Cerebellar cortex (tissue), 1 donor: ENCODE data around the gene BCAS1.

Source experiments
- DNase-seq: peaks from one replicate; pipeline ENCODE4 v3.0.0-alpha.2; 2015; ENCODE audit warnings: low spot score

The BCAS1 gene

GRCh38 chr20:53961527-53961926, 108.9 kb downstream of the BCAS1 start:
- no peak for DNase-seq

- no peak for DNase-seq
Measured at GRCh38 chr20:53960579-53961272, 109.7 kb downstream of the BCAS1 start.

- DNase-seq: no peak
Measured at GRCh38 chr20:53959911-53960578, 110.3 kb downstream of the BCAS1 start.

- DNase-seq: no peak
Measured at GRCh38 chr20:53958260-53958659, 112.1 kb downstream of the BCAS1 start.

- no peak for DNase-seq
Measured at GRCh38 chr20:53957451-53958172, 112.8 kb downstream of the BCAS1 start.

GRCh38 chr20:53956013-53956715, 114.2 kb downstream of the BCAS1 start:
- DNase-seq: no peak

- no peak for DNase-seq
Measured at GRCh38 chr20:53954723-53955658, 115.4 kb downstream of the BCAS1 start.

- no peak for DNase-seq
Measured at GRCh38 chr20:53952528-53953096, 117.8 kb downstream of the BCAS1 start.

GRCh38 chr20:53950578-53950977, 119.8 kb downstream of the BCAS1 start:
- no peak for DNase-seq

- DNase-seq: no peak
Measured at GRCh38 chr20:53950031-53950430, 120.4 kb downstream of the BCAS1 start.

GRCh38 chr20:53949319-53949839, 121.0 kb downstream of the BCAS1 start:
- no peak for DNase-seq

GRCh38 chr20:53948383-53949318, 121.7 kb downstream of the BCAS1 start:
- no peak for DNase-seq

- no peak for DNase-seq
Measured at GRCh38 chr20:53947501-53948195, 122.7 kb downstream of the BCAS1 start.

- no peak for DNase-seq
Measured at GRCh38 chr20:53946106-53946505, 124.3 kb downstream of the BCAS1 start.

- no peak for DNase-seq
Measured at GRCh38 chr20:53945478-53945877, 124.9 kb downstream of the BCAS1 start.

- DNase-seq: no peak
Measured at GRCh38 chr20:53944796-53945195, 125.6 kb downstream of the BCAS1 start.

- DNase-seq: no peak
Measured at GRCh38 chr20:53943522-53944291, 126.7 kb downstream of the BCAS1 start.

- DNase-seq: no peak
Measured at GRCh38 chr20:53942973-53943372, 127.4 kb downstream of the BCAS1 start.
